Osteoblast (primary cell): ENCODE data around the gene PIP. TPM values are rescaled to one million over a fixed set of nuclear protein-coding genes. Genes with fewer than 3 reads are reported as not detected.

Experiments
- DNase-seq: peaks from one replicate; pipeline ENCODE4 v3.0.0; 2011; ENCODE audit warnings: low spot score, mixed read lengths; ENCODE audit not compliant: insufficient read length; ENCODE audit errors: missing footprints
- H2AFZ ChIP-seq: 2 replicates; pipeline ENCODE4 v1.6.0; 2011; ENCODE audit warnings: mild to moderate bottlenecking, low read length
- H3K27ac ChIP-seq: 2 replicates; pipeline ENCODE4 v1.5.1; 2011; ENCODE audit warnings: mild to moderate bottlenecking, low read depth, low read length, moderate library complexity
- H3K27me3 ChIP-seq: 2 replicates; pipeline ENCODE4 v1.6.0; 2012; ENCODE audit warnings: mild to moderate bottlenecking, control low read depth, inconsistent platforms, low read length, moderate library complexity; ENCODE audit not compliant: insufficient read depth
- H3K36me3 ChIP-seq: 2 replicates; pipeline ENCODE4 v1.5.1; 2011; ENCODE audit warnings: mild to moderate bottlenecking, low read length, control low read depth, moderate library complexity; ENCODE audit not compliant: insufficient read depth
- H3K4me1 ChIP-seq: 2 replicates; pipeline ENCODE4 v1.5.1; 2011; ENCODE audit warnings: mild to moderate bottlenecking, low read length, control low read depth, moderate library complexity; ENCODE audit not compliant: insufficient read depth
- H3K4me2 ChIP-seq: 2 replicates; pipeline ENCODE4 v1.6.0; 2011; ENCODE audit warnings: mild to moderate bottlenecking, low read length; ENCODE audit not compliant: insufficient read depth
- H3K4me3 ChIP-seq: fragments of 200-600 bp; sonication (generic); 3 replicates; pipeline ENCODE4 v1.5.1; 2012; ENCODE audit warnings: mild to moderate bottlenecking, low read length, inconsistent platforms; ENCODE audit not compliant: insufficient read depth
- H3K79me2 ChIP-seq: 2 replicates; pipeline ENCODE4 v1.6.0; 2012; ENCODE audit warnings: mild to moderate bottlenecking, low read length, control low read depth, inconsistent platforms; ENCODE audit not compliant: insufficient read depth
- H3K9me3 ChIP-seq: 2 replicates; pipeline ENCODE4 v1.5.1; 2011; ENCODE audit warnings: low read depth, low read length, control low read depth
- H4K20me1 ChIP-seq: 2 replicates; pipeline ENCODE4 v1.6.0; 2012; ENCODE audit warnings: mild to moderate bottlenecking, low read length, control low read depth; ENCODE audit not compliant: insufficient read depth
- CTCF ChIP-seq: IDR thresholded peaks from 2 replicates; pipeline ENCODE4 v1.5.1; 2011; ENCODE audit warnings: mild to moderate bottlenecking, low read depth, low read length, moderate library complexity; ENCODE audit errors: extremely low read depth
- total RNA-seq: library from RNA; depleted of rRNA; stranded (reverse); fragments of >200 nt; gene quantifications from 2 replicates; pipeline ENCODE4 v1.2.3, GENCODE V29; 2012

Gene PIP
- total RNA-seq, 1 donor, result not detected

GRCh38 chr7:143126146-143126545 lies 5.7 kb upstream of the PIP start:
- H3K27ac ChIP-seq, result no peak overlapping the region
- no peak for DNase-seq

GRCh38 chr7:143129051-143129450 lies 2.8 kb upstream of the PIP start:
- Histone ChIP-seq H4K20me1 (no peaks in the 10 kb centered on the region), H3K27me3 (no peaks in the 10 kb centered on the region), H3K4me3 (no peak overlapping the region), H3K27ac (no peak overlapping the region), H3K9me3 (no peaks in the 10 kb centered on the region), H2AFZ (no peak overlapping the region), H3K4me2 (no peak overlapping the region), H3K79me2 (no peaks in the 10 kb centered on the region), H3K4me1 (no peaks in the 10 kb centered on the region), H3K36me3 (no peaks in the 10 kb centered on the region)
- TF ChIP-seq CTCF, result no peak
- DNase-seq, result no peak

More at GRCh38 chr7:143126146-143126545, 5.7 kb upstream of the PIP start:
- Histone ChIP-seq H3K36me3 (no peaks in the 10 kb centered on the region), H3K9me3 (no peaks in the 10 kb centered on the region), H3K79me2 (no peaks in the 10 kb centered on the region), H3K27me3 (no peaks in the 10 kb centered on the region), H2AFZ (no peak overlapping the region), H3K4me2 (no peak overlapping the region), H3K4me1 (no peaks in the 10 kb centered on the region), H3K4me3 (no peak overlapping the region), H4K20me1 (no peaks in the 10 kb centered on the region)
- no peak for TF ChIP-seq CTCF

- Histone ChIP-seq H3K4me2 (no peak overlapping the region), H3K27me3 (no peaks in the 10 kb centered on the region), H3K4me3 (no peak overlapping the region), H3K27ac (no peak overlapping the region), H2AFZ (no peak overlapping the region), H4K20me1 (no peaks in the 10 kb centered on the region), H3K4me1 (no peaks in the 10 kb centered on the region), H3K36me3 (no peaks in the 10 kb centered on the region), H3K9me3 (no peaks in the 10 kb centered on the region), H3K79me2 (no peaks in the 10 kb centered on the region)
- no peak for DNase-seq
- no peak for TF ChIP-seq CTCF
Measured at GRCh38 chr7:143129477-143129876, 2.4 kb upstream of the PIP start.

- no peaks in the 10 kb centered on the region for H3K36me3 ChIP-seq
- no peak overlapping the region for H2AFZ ChIP-seq
- no peaks in the 10 kb centered on the region for H3K4me1 ChIP-seq
- no peak overlapping the region for H3K4me2 ChIP-seq
- H3K4me3 ChIP-seq, result no peak overlapping the region
- DNase-seq, result no peak
- H3K27me3 ChIP-seq, result no peaks in the 10 kb centered on the region
- H3K79me2 ChIP-seq, result no peaks in the 10 kb centered on the region
- H4K20me1 ChIP-seq, result no peaks in the 10 kb centered on the region
- H3K27ac ChIP-seq, result no peak overlapping the region
- H3K9me3 ChIP-seq, result no peaks in the 10 kb centered on the region
- no peak for TF ChIP-seq CTCF
Measured at GRCh38 chr7:143130541-143130940, 1.3 kb upstream of the PIP start.
